ENCODE results near the gene UBASH3A.

UBASH3A gene

GRCh38 chr21:42451941-42452340 lies 48.2 kb downstream of the UBASH3A start:
- no peak for DNase-seq (ENCODE audit: low spot score)

- DNase-seq (ENCODE audit: low spot score), result no peak
These were observed 48.9 kb downstream of the UBASH3A start for GRCh38 chr21:42452401-42453223.

- DNase-seq (ENCODE audit: low spot score), result no peak
These were observed 49.7 kb downstream of the UBASH3A start for GRCh38 chr21:42453224-42453985.

GRCh38 chr21:42453986-42454570 lies 50.4 kb downstream of the UBASH3A start:
- DNase-seq (ENCODE audit: low spot score), result no peak

GRCh38 chr21:42454786-42455185 lies 51.1 kb downstream of the UBASH3A start:
- no peak for DNase-seq (ENCODE audit: low spot score)

GRCh38 chr21:42455196-42455595 lies 51.5 kb downstream of the UBASH3A start:
- no peak for DNase-seq (ENCODE audit: low spot score)

GRCh38 chr21:42455754-42456440 lies 52.2 kb downstream of the UBASH3A start:
- DNase-seq (ENCODE audit: low spot score), result no peak

- no peak for DNase-seq (ENCODE audit: low spot score)
These were observed 52.8 kb downstream of the UBASH3A start for GRCh38 chr21:42456457-42456856.

GRCh38 chr21:42459082-42459460 lies 55.4 kb downstream of the UBASH3A start:
- DNase-seq (ENCODE audit: low spot score), result no peak

- no peak for DNase-seq (ENCODE audit: low spot score)
These were observed 56.0 kb downstream of the UBASH3A start for GRCh38 chr21:42459546-42460215.

- no peak for DNase-seq (ENCODE audit: low spot score)
These were observed 56.9 kb downstream of the UBASH3A start for GRCh38 chr21:42460391-42461184.

GRCh38 chr21:42461185-42461520 lies 57.5 kb downstream of the UBASH3A start:
- no peak for DNase-seq (ENCODE audit: low spot score)

- DNase-seq (ENCODE audit: low spot score), result no peak
These were observed 58.5 kb downstream of the UBASH3A start for GRCh38 chr21:42461881-42462877.

GRCh38 chr21:42463861-42464515 lies 60.3 kb downstream of the UBASH3A start:
- no peak for DNase-seq (ENCODE audit: low spot score)

GRCh38 chr21:42465008-42465802 lies 61.5 kb downstream of the UBASH3A start:
- DNase-seq (ENCODE audit: low spot score), result no peak

- no peak for DNase-seq (ENCODE audit: low spot score)
These were observed 62.1 kb downstream of the UBASH3A start for GRCh38 chr21:42465803-42466127.

GRCh38 chr21:42466700-42467099 lies 63.0 kb downstream of the UBASH3A start:
- DNase-seq (ENCODE audit: low spot score), result no peak

- no peak for DNase-seq (ENCODE audit: low spot score)
These were observed 63.7 kb downstream of the UBASH3A start for GRCh38 chr21:42467140-42467983.
